H1 (cell line): ENCODE results near the gene UBL4A. TPM values are rescaled to one million over a fixed set of nuclear protein-coding genes. Genes with fewer than 3 reads are reported as not detected.

ENCODE experiments used
- CTCF ChIA-PET: fragments of 300-600 bp; sonication (Branson Sonifier 250); formaldehyde crosslinking; loops from one replicate; lab custom pipeline; 2021; ENCODE audit not compliant: partially characterized antibody; lab: Charles Lee
- POLR2A ChIA-PET: fragments of 300-600 bp; sonication (Branson Sonifier 250); formaldehyde crosslinking; loops from one replicate; lab custom pipeline; 2021; ENCODE audit warnings: inconsistent platforms; ENCODE audit not compliant: partially characterized antibody; lab: Charles Lee
- DNase-seq, 2 experiments: peaks; one replicate each; pipeline versions ENCODE4 v3.0.0 to v3.0.0-alpha.2; 2010 to 2022; ENCODE audit warnings: low spot score in 2 of 2, low read depth in 1 of 2, mixed read lengths in 1 of 2
- FAIRE-seq: peaks from 2 replicates; lab custom pipeline; 2011; peaks lifted over from hg19 to GRCh38; lab: Jason Lieb, UNC
- H2AFZ ChIP-seq: 2 replicates; pipeline ENCODE4 v1.8.1; 2012; ENCODE audit warnings: low read length, inconsistent platforms
- H2AK5ac ChIP-seq: 2 replicates; pipeline ENCODE4 v1.6.1; 2013; ENCODE audit warnings: low read depth, low read length
- H2BK120ac ChIP-seq: replicated peaks from 2 replicates; pipeline ENCODE3; 2013; ENCODE audit warnings: low read depth, low read length, inconsistent platforms
- H2BK12ac ChIP-seq: 2 replicates; pipeline ENCODE4 v1.6.1; 2013; ENCODE audit warnings: low read depth, low read length
- H2BK15ac ChIP-seq: 2 replicates; pipeline ENCODE4 v1.6.1; 2013; ENCODE audit warnings: low read length
- H2BK20ac ChIP-seq: 2 replicates; pipeline ENCODE4 v1.6.1; 2013; ENCODE audit warnings: low read length
- H2BK5ac ChIP-seq: 2 replicates; pipeline ENCODE4 v1.6.1; 2013; ENCODE audit warnings: low read depth, low read length
- H3K14ac ChIP-seq: 2 replicates; pipeline ENCODE4 v1.6.1; 2013; ENCODE audit warnings: inconsistent platforms; ENCODE audit not compliant: insufficient read length
- H3K18ac ChIP-seq: 2 replicates; pipeline ENCODE4 v1.6.1; 2013; ENCODE audit warnings: low read length; ENCODE audit errors: extremely low read depth
- H3K23ac ChIP-seq: 2 replicates; pipeline ENCODE4 v1.6.1; 2013; ENCODE audit warnings: inconsistent platforms; ENCODE audit not compliant: insufficient read length
- H3K23me2 ChIP-seq: 2 replicates; pipeline ENCODE4 v1.6.1; 2013; ENCODE audit warnings: low read depth, low read length
- H3K27ac ChIP-seq: 2 replicates; pipeline ENCODE4 v1.6.1; 2011; ENCODE audit warnings: low read depth, low read length, inconsistent platforms
- H3K27me3 ChIP-seq, 4 experiments: replicated peaks in 1 of 4; 1 replicate in 1 of 4; 2 replicates in 3 of 4; pipeline versions ENCODE4 v1.6.1 to v1.8.1; 2011 to 2013; ENCODE audit warnings: low read length in 3 of 4, mild to moderate bottlenecking in 3 of 4, inconsistent platforms in 2 of 4, mixed read lengths in 2 of 4, moderate library complexity in 1 of 4; ENCODE audit not compliant: control insufficient read depth in 3 of 4, insufficient read depth in 3 of 4; ENCODE audit errors: extremely low read depth in 1 of 4
- H3K36me3 ChIP-seq, 4 experiments: 2 replicates each; pipeline versions ENCODE4 v1.6.1 to v1.8.1; 2011 to 2013; ENCODE audit warnings: mild to moderate bottlenecking in 4 of 4, low read length in 3 of 4, moderate library complexity in 2 of 4, control low read depth in 1 of 4, inconsistent platforms in 1 of 4; ENCODE audit not compliant: insufficient read depth in 4 of 4, control insufficient read depth in 2 of 4
- H3K4ac ChIP-seq: replicated peaks from 2 replicates; pipeline ENCODE3; 2013; ENCODE audit warnings: low read length, low read depth, mixed read lengths, inconsistent platforms; ENCODE audit not compliant: insufficient read length
- H3K4me1 ChIP-seq, 4 experiments: replicated peaks in 1 of 4; 1 replicate in 1 of 4; 2 replicates in 3 of 4; pipeline versions ENCODE4 v1.6.1 to v1.8.1; 2011 to 2013; ENCODE audit warnings: low read length in 3 of 4, inconsistent platforms in 2 of 4, mixed read lengths in 1 of 4; ENCODE audit not compliant: insufficient read depth in 4 of 4, control insufficient read depth in 3 of 4
- H3K4me2 ChIP-seq, 2 experiments: 2 replicates each; pipeline versions ENCODE4 v1.6.1 to v1.8.1; 2011 to 2013; ENCODE audit warnings: low read depth in 2 of 2, low read length in 2 of 2, control low read depth in 1 of 2, inconsistent platforms in 1 of 2, mild to moderate bottlenecking in 1 of 2; ENCODE audit not compliant: insufficient read depth in 1 of 2
- H3K4me3 ChIP-seq, 4 experiments: fragments of 200-600, 300-600 bp in 1 of 4; sonication (generic), shearing (Covaris generic), sonication (Bioruptor Twin) in 1 of 4; 2 replicates each; pipeline versions ENCODE4 v1.5.1 to v1.8.1; 2011 to 2016; ENCODE audit warnings: low read length in 4 of 4, low read depth in 3 of 4, control low read depth in 2 of 4, inconsistent platforms in 2 of 4, mild to moderate bottlenecking in 2 of 4, mixed read lengths in 1 of 4, moderate library complexity in 1 of 4; ENCODE audit not compliant: insufficient read depth in 2 of 4; ENCODE audit errors: extremely low read depth in 1 of 4
- H3K56ac ChIP-seq: replicated peaks from 2 replicates; pipeline ENCODE3; 2013; ENCODE audit warnings: low read depth, mild to moderate bottlenecking, mixed read lengths, low read length, inconsistent platforms; ENCODE audit not compliant: insufficient read length
- H3K79me1 ChIP-seq: 2 replicates; pipeline ENCODE4 v1.6.1; 2013; ENCODE audit warnings: low read depth, low read length, control low read depth
- H3K79me2 ChIP-seq, 2 experiments: 2 replicates each; pipeline versions ENCODE4 v1.6.1 to v1.8.1; 2012 to 2013; ENCODE audit warnings: low read length in 2 of 2, mild to moderate bottlenecking in 2 of 2, inconsistent platforms in 1 of 2; ENCODE audit not compliant: insufficient read depth in 2 of 2, control insufficient read depth in 1 of 2
- H3K9ac ChIP-seq, 4 experiments: replicated peaks in 1 of 4; 1 replicate in 1 of 4; 2 replicates in 3 of 4; pipeline versions ENCODE4 v1.6.1 to v1.8.1; 2011 to 2013; ENCODE audit warnings: low read depth in 3 of 4, low read length in 3 of 4, control low read depth in 2 of 4, mild to moderate bottlenecking in 2 of 4, moderate library complexity in 2 of 4, inconsistent platforms in 1 of 4; ENCODE audit errors: extremely low read depth in 1 of 4
- H3K9me3 ChIP-seq, 2 experiments: 2 replicates each; pipeline versions ENCODE4 v1.6.1 to v1.8.1; 2012 to 2013; ENCODE audit warnings: mild to moderate bottlenecking in 2 of 2, moderate library complexity in 2 of 2, control low read depth in 1 of 2, inconsistent platforms in 1 of 2, low read depth in 1 of 2, low read length in 1 of 2, mixed read lengths in 1 of 2; ENCODE audit not compliant: insufficient read depth in 2 of 2
- H4K20me1 ChIP-seq, 2 experiments: replicated peaks in 1 of 2; 2 replicates each; pipeline versions ENCODE3 to v1.8.1; 2011 to 2013; ENCODE audit warnings: inconsistent platforms in 2 of 2, low read length in 2 of 2, mild to moderate bottlenecking in 1 of 2; ENCODE audit not compliant: insufficient read depth in 2 of 2, control insufficient read depth in 1 of 2
- H4K5ac ChIP-seq: 2 replicates; pipeline ENCODE4 v1.6.1; 2013; ENCODE audit warnings: low read length, low read depth, mixed read lengths, inconsistent platforms; ENCODE audit not compliant: insufficient read length
- H4K8ac ChIP-seq: 2 replicates; pipeline ENCODE4 v1.8.0; 2013; ENCODE audit warnings: mild to moderate bottlenecking, moderate library complexity, low read length, inconsistent platforms; ENCODE audit not compliant: insufficient read depth; ENCODE audit errors: extremely low read depth
- H4K91ac ChIP-seq: replicated peaks from 2 replicates; pipeline ENCODE3; 2013; ENCODE audit warnings: low read length, mixed read lengths, inconsistent platforms; ENCODE audit not compliant: insufficient read length
- CHD2 ChIP-seq: IDR thresholded peaks from 2 replicates; pipeline ENCODE4 v1.6.1; 2012; ENCODE audit warnings: low read length, improper control_type of control experiment
- HDAC2 ChIP-seq, 2 experiments: fragments of 300-600 bp in 1 of 2; sonication (generic) in 1 of 2; IDR thresholded peaks; 2 replicates each; pipeline ENCODE4 v1.6.1; 2011 to 2012; ENCODE audit warnings: low read depth in 2 of 2, low read length in 2 of 2, mild to moderate bottlenecking in 2 of 2, moderate library complexity in 2 of 2, borderline replicate concordance in 1 of 2, inconsistent platforms in 1 of 2
- KDM4A ChIP-seq: IDR thresholded peaks from one replicate; pipeline ENCODE4 v1.7.1; 2012; ENCODE audit warnings: low read depth, mild to moderate bottlenecking, moderate library complexity, low read length, inconsistent platforms; ENCODE audit not compliant: severe bottlenecking
- NANOG ChIP-seq: IDR thresholded peaks from 2 replicates; pipeline ENCODE4 v1.6.1; 2011; ENCODE audit warnings: low read length, low read depth, mild to moderate bottlenecking, inconsistent platforms; ENCODE audit not compliant: insufficient read depth, poor library complexity, severe bottlenecking
- POU5F1 ChIP-seq: IDR thresholded peaks from 2 replicates; pipeline ENCODE4 v1.6.1; 2011; ENCODE audit warnings: low read depth, mild to moderate bottlenecking, low read length, moderate library complexity
- SAP30 ChIP-seq: fragments of 300-600 bp; sonication (generic); IDR thresholded peaks from 2 replicates; pipeline ENCODE4 v1.7.1; 2012; ENCODE audit warnings: low read length, moderate library complexity, mild to moderate bottlenecking, inconsistent platforms; ENCODE audit not compliant: insufficient read depth, insufficient replicate concordance
- SRF ChIP-seq: IDR thresholded peaks from 2 replicates; pipeline ENCODE4 v1.6.1; 2011; ENCODE audit warnings: mild to moderate bottlenecking, low read depth, low read length, moderate library complexity
- WGBS, 2 experiments: shearing (Covaris generic) in 1 of 2; methylation state at CpG; one replicate each; pipeline versions ENCODE4 v1.1.6 to v1.1.7; 2013 to 2015; ENCODE audit warnings: low lambda C conversion rate in 2 of 2, mixed read lengths in 2 of 2, inconsistent platforms in 1 of 2, low coverage in 1 of 2, missing lambda C conversion rate in 1 of 2; ENCODE audit not compliant: insufficient replicate concordance in 2 of 2, insufficient coverage in 1 of 2, insufficient read length in 1 of 2; ENCODE audit errors: extremely low coverage in 1 of 2, missing lambda C conversion rate in 1 of 2; 5-methylcytosine and 5-hydroxymethylcytosine counted together
- polyA plus RNA-seq, 7 experiments: library from polyadenylated mRNA; depleted of rRNA in 3 of 7; stranded (reverse) in 5 of 7; unstranded in 2 of 7; fragments of >200 nt in 5 of 7; fragments of 200-250 nt in 2 of 7; gene quantifications; 1 replicate in 5 of 7; 2 replicates in 1 of 7; 4 replicates in 1 of 7; pipeline versions ENCODE4 v1.2.1 to v1.2.3, GENCODE V29; 2011 to 2013; ENCODE audit warnings: missing spikeins in 2 of 7, mixed read lengths in 2 of 7
- total RNA-seq: library from RNA; stranded (reverse); fragmentation: NEBNext Ultra II Directional; extraction: Animal tissue kit (Norgen Biotek cat#: 25700); gene quantifications from 2 replicates; pipeline ENCODE4 v1.2.1, GENCODE V29; 2021
- TF ChIP-seq, protein P1 (sequence below): IDR thresholded peaks from 2 replicates; pipeline ENCODE4 v1.6.1; 2012; ENCODE audit warnings: low read length, inconsistent platforms
- TF ChIP-seq, protein P2 (sequence below): IDR thresholded peaks from 2 replicates; pipeline ENCODE4 v1.6.1; 2012; ENCODE audit warnings: inconsistent platforms

UBL4A gene
- total and polyA plus RNA-seq, 2 of the 8 experiments (the other 6 are each of a cell fraction or from before 2014, with no cell fraction given) = 23.1 to 31.7 TPM

DNA sequence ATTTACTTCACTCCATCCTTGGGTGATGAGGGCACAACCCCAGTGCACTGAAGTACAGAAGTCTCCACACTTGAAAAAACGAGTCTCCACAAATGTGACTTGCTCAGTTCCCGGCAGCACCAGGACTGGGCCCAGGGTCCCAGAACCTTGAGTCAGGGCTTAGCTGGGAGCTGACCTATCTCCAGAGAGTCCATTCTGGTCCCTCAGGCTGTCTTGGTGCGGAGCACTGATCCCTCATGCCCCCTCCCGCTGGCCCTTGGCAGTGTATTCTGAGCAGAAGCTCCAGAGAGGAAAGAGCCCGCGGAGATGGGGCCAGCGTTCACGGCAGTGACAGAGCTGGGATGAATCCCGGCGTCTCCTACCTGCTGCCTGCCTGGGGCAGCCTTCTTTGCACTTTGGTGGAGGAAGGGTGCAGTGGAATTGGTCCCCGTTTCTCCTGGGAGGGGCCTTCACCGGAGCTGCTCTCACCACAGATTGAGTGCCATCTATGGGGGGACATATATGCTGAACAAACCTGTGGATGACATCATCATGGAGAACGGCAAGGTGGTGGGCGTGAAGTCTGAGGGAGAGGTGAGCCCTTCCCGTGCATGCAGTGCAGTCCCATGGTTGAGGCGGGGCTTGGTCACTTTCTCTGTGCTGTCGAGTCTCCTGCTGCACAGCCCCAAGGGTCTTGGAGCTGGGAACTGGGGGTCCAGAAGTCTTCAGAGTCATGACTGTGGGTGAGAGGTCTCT is 45.6 kb downstream of the UBL4A start:
- Histone ChIP-seq H3K18ac (no peak overlapping the region), H3K23me2 (peaks cover 6% of the 10 kb centered on the region; the same call in 1 of the 2 replicates), H2AFZ (no peak overlapping the region), H2BK5ac (no peak overlapping the region), H3K9me3 (no peaks in the 10 kb centered on the region), H2BK12ac (no peak overlapping the region), H3K27me3 (no peaks in the 10 kb centered on the region), H2AK5ac (no peak overlapping the region), H3K4me2 (no peak overlapping the region), H4K91ac (no peak overlapping the region), H3K27ac (no peak overlapping the region), H3K56ac (no peak overlapping the region), H3K23ac (no peak overlapping the region), H3K4ac (no peak overlapping the region), H4K20me1 (peaks cover 0 to 13% of the 10 kb centered on the region in 2 experiments), H4K8ac (no peak overlapping the region), H3K4me1 (peaks cover 0 to 9% (median 5%) of the 10 kb centered on the region in 4 experiments; a peak in 6 of 7 replicates), H3K14ac (no peak overlapping the region), H3K9ac (no peak overlapping the region), H2BK20ac (no peak overlapping the region), H3K79me1 (no peaks in the 10 kb centered on the region; the same call in 1 of the 2 replicates), H4K5ac (no peak overlapping the region), H3K36me3 (peaks cover 0 to 27% (median 11%) of the 10 kb centered on the region in 4 experiments; a peak in 5 of 8 replicates), H3K79me2 (peaks cover 0 to 17% of the 10 kb centered on the region in 2 experiments; a peak in 2 of 4 replicates), H2BK15ac (no peak overlapping the region), H3K4me3 (no peak overlapping the region), H2BK120ac (no peak overlapping the region)
- POLR2A ChIA-PET = interaction anchor here (1.0 to 2.2 kb wide), 4 partner anchors 34 to 75 kb away, joined by 3 to 6 read pairs (median 4); partner anchors contain the start of gene UBL4A
- DNase-seq (no peak), FAIRE-seq (no peak)
- 86% methylated on average over 6 of the region's 17 CpGs; no CpG with 5 or more reads in 1 of the 2 experiments for WGBS, 2 experiments
- CTCF ChIA-PET = interaction anchor here (0.7 to 1.1 kb wide), 2 partner anchors 11 to 28 kb away, joined by 3 to 4 read pairs; no protein-coding TSS in a partner anchor
- TF ChIP-seq CHD2 (no peak), NANOG (no peak), SRF (no peak), HDAC2 (IDR thresholded peaks at IDR 0.05; ENCODE audit: borderline replicate concordance in 1 of 2, low read depth in 2 of 2, low read length in 2 of 2) (no peak), SAP30 (no peak), KDM4A (no peak), POU5F1 (no peak)
- TF ChIP-seq, protein P1, sequence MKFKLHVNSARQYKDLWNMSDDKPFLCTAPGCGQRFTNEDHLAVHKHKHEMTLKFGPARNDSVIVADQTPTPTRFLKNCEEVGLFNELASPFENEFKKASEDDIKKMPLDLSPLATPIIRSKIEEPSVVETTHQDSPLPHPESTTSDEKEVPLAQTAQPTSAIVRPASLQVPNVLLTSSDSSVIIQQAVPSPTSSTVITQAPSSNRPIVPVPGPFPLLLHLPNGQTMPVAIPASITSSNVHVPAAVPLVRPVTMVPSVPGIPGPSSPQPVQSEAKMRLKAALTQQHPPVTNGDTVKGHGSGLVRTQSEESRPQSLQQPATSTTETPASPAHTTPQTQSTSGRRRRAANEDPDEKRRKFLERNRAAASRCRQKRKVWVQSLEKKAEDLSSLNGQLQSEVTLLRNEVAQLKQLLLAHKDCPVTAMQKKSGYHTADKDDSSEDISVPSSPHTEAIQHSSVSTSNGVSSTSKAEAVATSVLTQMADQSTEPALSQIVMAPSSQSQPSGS = no peak
- TF ChIP-seq, protein P2, sequence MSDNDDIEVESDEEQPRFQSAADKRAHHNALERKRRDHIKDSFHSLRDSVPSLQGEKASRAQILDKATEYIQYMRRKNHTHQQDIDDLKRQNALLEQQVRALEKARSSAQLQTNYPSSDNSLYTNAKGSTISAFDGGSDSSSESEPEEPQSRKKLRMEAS = no peak
